VCaP (cell line): ENCODE data around the gene FAM107A.

Experiments
- H3K27ac ChIP-seq: fragments of 450-650 bp; 2 replicates; pipeline ENCODE4 v1.5.1; 2017
- CTCF ChIP-seq: fragments of 450-650 bp; conservative IDR thresholded peaks from 2 replicates; pipeline ENCODE4 v1.5.1; 2017; ENCODE audit warnings: mild to moderate bottlenecking, moderate library complexity

Gene FAM107A

GRCh38 chr3:58529516-58530353, 47.5 kb downstream of the FAM107A start:
- TF ChIP-seq CTCF = peak; percentile 38
- H3K27ac ChIP-seq = peak overlapping the region; percentile 58

- TF ChIP-seq CTCF = no peak
- peak overlapping the region; percentile 58 for H3K27ac ChIP-seq
Observed at GRCh38 chr3:58528629-58529028, 48.6 kb downstream of the FAM107A start.

- peak overlapping the region; percentile 58; the same call in 1 of the 2 replicates for H3K27ac ChIP-seq
Observed at GRCh38 chr3:58527440-58527839, 49.8 kb downstream of the FAM107A start.

- no peak overlapping the region for H3K27ac ChIP-seq
- TF ChIP-seq CTCF = no peak
Observed at GRCh38 chr3:58526515-58526957, 50.7 kb downstream of the FAM107A start.

GRCh38 chr3:58524326-58524888, 52.8 kb downstream of the FAM107A start:
- no peak overlapping the region for H3K27ac ChIP-seq
- no peak for TF ChIP-seq CTCF

- H3K27ac ChIP-seq = no peak overlapping the region
- no peak for TF ChIP-seq CTCF
Observed at GRCh38 chr3:58522759-58523425, 54.3 kb downstream of the FAM107A start.

- no peak overlapping the region for H3K27ac ChIP-seq
- no peak for TF ChIP-seq CTCF
Observed at GRCh38 chr3:58521917-58522631, 55.1 kb downstream of the FAM107A start.
